Activated T-helper 1 cell treated with Interleukin-2 at 50 U/mL for 16 hours (primary cell): Measurements from ENCODE around the gene TATDN3.
"Not testable (repeated sequence)": the region's sequence is repeated elsewhere in the genome, so short reads cannot be mapped to it uniquely, and the experiment has no call there.

Experiments used
- DNase-seq: peaks from one replicate; pipeline ENCODE4 v3.0.0-alpha.2; 2020; ENCODE audit warnings: low read depth

The TATDN3 gene

DNA sequence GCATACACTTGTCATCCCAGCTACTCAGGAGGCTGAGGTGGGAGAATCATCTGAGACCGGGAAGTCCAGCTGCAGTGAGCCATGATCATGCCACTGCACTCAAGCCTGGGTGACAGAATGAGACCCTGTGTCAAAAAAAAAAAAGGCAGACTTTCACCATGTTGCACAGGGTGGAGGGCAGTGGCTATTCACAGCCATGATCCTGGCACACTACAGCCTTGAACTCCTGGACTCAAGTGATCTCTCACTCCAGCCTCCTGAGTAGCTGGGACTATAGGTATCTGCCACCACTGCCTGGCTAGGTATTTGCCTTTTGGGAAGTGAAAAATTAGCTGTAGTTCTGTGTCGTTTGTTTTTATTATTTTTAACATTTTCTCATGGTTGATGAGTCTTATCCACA lies 36.7 kb downstream of the TATDN3 start:
- no peak for DNase-seq

- DNase-seq = not testable (repeated sequence)
Observed at GRCh38 chr1:212833211-212834207, 41.8 kb downstream of the TATDN3 start.

- DNase-seq = no peak
Observed at GRCh38 chr1:212838145-212838544, 46.5 kb downstream of the TATDN3 start.

DNA sequence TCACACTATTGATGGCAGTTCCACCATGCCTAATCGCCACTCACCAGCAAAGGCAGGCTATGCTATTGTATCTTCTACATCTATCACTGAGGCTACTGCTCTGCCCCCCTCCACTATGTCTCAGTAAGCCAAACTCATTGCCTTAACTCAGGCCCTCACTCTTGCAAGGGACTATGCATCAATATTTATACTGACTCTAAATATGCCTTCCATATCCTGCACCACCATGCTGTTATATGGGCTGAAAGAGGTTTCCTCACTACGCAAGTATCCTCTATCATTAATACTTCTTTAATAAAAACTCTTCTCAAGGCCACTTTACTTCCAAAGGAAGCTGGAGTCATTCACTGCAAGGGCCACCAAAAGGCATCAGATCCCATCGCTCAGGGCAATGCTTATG lies 52.8 kb downstream of the TATDN3 start:
- not testable (repeated sequence) for DNase-seq

DNA sequence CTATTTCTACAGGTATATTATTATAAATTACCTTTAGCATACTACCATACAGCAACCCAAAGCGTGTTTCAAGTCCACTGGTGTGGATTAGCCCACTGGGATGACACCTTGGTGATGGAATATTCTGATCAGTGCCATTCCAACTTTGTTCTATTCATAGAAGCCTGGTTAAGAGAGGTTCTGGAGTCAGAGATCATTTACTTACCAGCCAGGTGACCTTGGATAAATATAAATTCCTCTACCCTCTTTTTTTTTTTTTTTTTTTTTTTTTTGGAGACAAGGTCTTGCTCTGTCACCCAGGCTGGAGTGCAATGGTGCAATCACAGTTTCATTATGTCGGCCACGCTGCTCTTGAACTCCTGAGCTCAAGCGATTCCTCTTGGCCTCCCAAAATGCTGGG lies 55.9 kb downstream of the TATDN3 start, which contains the start of gene SPATA45:
Gene SPATA45 (minus strand): TSS at position 101 of the 400 bp plus-strand sequence. CDS start 11,500 bp downstream, outside the sequence.
- DNase-seq = no peak

GRCh38 chr1:212852105-212852688 lies 60.5 kb downstream of the TATDN3 start:
- DNase-seq = no peak

DNA sequence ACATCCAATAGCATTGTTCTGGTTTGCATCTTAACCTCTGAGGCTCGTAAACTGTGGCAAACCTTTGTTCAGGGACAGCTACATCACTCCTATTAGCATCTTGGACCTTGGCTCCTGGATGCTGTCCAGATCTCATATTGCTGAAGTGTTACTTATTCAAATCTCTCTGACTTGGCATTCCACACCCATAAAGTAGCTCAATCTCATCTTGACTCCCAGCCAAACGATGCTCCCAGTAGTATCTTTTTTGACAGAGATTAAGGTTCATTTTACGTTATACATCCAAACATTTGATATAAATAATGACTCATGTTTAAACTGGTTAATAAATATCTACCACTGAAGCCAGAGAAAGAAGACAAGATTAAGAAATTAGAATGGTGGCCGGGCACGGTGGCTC lies 62.0 kb downstream of the TATDN3 start:
- no peak for DNase-seq

DNA sequence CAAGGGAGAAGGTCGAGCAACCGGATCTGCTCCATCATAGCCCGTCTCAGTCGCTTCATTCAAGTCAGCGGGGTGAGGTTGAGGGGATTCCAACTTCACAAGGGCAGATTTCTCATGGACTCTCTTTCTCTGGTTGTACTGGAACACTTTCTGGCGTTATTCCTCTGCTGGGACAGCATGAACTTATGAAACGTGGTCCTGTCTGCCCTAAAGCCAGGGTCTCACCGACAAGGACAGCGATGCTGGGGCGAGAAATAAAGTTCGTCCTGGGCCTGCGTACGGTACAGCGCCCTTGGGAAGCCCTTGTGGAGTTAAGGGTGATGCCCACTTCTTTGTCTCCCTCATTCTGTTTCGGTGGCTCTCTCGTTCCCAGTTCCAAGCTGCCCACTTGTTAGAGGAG lies 65.1 kb downstream of the TATDN3 start:
- DNase-seq = no peak

DNA sequence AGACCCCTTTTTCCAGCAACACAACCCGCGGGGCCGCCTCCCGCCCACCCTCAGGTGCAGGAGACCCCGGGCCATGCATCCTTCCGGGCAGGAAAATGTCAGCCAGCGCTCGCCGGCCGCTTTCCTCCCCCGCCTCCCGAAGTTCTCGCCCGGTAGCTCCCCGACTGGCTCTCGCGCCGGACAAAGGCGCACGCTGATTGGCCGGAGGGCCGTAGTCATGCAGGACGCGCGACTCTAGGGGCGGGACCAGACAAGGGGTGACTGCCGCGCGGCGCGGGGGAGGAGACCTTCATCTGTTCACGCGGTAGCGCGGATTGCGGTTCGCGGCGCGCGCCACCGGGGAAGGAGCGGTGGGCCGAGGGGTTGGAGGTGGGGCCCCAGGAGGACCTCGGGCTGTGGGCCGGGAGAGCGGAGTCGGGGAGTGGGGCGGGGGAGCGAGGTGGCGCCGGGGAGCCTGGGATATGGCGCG lies 66.3 kb downstream of the TATDN3 start, which contains the start of gene FLVCR1:
Gene FLVCR1 (plus strand): TSS at position 284 of the 469 bp plus-strand sequence. CDS start 178 bp downstream, at position 462.
- peak; percentile 85 for DNase-seq

- no peak for DNase-seq
Observed at GRCh38 chr1:212858461-212859265, 67.0 kb downstream of the TATDN3 start.

DNA sequence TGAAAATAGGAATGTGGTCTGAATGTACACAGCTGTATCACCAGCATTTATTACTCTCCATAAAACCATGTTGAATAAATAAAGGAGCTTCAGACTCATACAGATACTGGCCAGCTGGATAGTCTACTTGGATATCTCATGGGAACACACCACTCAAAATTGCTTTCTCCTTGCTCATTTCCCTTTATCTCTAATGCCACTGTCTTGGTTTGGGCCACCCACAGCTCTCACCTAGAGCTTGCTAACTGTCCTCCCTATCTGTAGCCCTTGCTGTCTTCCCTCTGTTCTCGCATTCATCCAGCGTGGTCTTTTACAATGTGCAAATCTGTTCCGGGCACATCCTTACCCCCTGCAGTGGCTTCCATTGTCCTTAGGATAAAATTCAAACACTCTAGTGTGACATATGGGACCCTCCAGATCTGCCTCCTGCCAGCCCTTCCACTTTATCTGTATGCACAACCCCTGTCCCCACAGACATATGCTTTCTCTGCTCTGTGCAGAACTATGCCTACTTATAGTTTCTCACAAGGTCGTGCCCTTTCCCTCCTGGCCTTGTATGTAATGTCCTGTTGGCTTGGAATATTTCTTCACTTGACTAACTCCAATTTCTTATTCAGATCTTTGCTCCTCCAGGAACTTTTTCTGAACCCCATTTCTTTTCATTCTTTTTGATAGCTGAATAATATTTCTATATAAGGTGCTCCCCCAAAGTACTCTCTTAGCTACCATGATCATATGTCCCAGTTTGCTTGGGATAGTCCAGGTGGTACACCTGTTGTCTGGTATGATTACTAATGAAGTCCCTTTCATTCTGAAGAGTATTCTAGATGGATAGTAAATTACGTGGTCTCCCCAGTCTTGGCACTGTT lies 69.3 kb downstream of the TATDN3 start:
- DNase-seq = no peak

DNA sequence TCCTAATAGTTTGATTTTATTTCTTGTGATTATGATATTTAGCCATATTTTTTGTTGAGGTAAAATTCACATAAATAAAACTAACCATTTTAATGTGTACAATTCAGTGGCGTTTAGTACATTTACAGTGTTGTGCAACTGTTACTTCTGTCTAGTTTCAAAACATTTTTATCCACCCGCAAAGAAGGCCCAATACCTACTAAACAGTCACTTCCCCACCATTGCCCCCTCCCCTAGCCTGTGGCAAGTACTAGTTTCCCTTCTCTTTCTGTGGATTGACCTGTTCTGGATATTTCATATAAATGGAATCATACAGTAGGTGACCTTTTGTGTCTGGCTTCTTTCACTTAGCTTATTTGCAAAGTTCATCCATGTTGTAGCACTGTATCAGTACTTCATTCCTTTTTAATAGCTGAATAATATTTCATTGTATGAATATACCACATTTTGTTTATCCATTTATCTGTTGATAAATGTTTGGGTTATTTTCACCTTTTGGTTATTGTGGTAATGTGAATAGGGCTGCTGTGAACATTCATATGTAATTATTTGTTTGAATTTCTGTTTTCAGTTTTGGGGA lies 70.5 kb downstream of the TATDN3 start:
- no peak for DNase-seq

DNA sequence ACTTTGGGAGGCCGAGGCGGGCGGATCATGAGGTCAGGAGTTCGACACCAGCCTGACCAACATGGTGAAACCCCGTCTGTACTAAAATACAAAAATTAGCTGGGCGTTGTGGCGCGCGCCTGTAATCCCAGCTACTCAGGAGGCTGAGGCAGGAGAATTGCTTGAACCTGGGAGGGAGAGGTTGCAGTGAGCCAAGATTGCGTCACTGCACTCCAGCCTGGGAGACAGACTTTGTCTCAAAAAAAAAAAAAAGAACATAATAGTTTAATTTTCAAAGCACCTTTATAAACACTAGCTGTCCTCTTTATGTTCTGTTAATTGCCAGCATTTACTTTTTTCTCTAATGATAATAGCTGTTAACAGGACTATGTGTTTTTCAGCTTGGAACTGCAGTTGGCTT lies 71.7 kb downstream of the TATDN3 start:
- DNase-seq = not testable (repeated sequence)

DNA sequence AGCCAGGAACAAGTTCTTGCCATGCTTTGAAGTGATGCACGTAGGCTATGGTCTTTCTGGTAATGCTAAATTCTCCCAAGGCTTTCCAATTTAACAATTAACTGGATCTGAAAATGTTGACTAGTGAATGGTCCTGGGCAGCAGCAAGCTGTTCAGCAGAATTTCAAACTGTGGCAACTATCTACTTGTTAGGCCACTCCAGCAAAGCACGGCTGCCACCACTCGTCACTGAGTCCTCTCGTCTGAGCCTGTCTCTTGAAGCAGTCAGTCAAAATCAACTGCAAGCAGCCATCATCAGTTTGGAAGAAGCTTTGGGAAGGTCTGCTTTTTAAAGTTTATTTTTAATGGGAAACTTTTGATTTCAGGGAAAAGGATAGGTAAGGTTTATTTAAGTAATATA lies 72.5 kb downstream of the TATDN3 start:
- no peak for DNase-seq
